AG09319 (cell line): ENCODE data around the gene ABCB10.
A peak's percentile ranks its signal among the peaks of the same experiment; 100 is the strongest.

ENCODE experiments used
- DNase-seq: peaks from one replicate; pipeline ENCODE4 v3.0.0-alpha.2; 2010; ENCODE audit warnings: low read depth; ENCODE audit errors: extremely low read depth
- CTCF ChIP-seq: IDR thresholded peaks from 2 replicates; pipeline ENCODE4 v1.5.1; 2011; ENCODE audit warnings: low read depth, mild to moderate bottlenecking, inconsistent platforms, low read length, moderate library complexity

Gene ABCB10

DNA sequence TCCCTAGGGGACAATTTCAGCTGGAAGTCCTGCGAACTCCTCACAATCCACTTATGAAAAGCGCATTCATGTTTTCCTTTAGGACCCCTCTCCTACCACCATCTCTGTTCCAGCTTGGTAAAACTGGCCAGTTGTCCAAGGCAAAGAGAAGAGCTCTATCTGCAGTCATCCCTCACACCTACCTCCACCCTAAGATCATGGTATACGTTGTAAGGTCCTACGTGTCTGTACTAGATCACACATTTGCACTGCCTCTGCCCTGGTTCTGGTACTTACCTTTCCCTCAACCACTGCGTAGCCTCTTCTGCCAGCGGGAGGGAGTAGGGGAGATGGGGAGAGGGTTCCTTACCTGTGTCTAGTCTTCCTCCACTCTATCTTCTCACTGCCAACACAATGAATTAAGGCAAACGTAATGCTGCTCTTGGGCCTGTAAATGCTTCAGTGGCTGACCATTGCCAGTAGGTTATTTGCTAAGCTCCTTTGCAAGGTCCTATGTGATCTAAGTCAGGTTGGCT lies 49.6 kb downstream of the ABCB10 start:
- TF ChIP-seq CTCF: no peak
- DNase-seq: no peak

- peak; percentile 95 for DNase-seq
- TF ChIP-seq CTCF: no peak
Observed at GRCh38 chr1:229507951-229508822, 50.3 kb downstream of the ABCB10 start, which contains the start of gene NUP133. Gene NUP133 (minus strand): TSS chr1:229508341. CDS start chr1:229508249, 92 bp downstream.

DNA sequence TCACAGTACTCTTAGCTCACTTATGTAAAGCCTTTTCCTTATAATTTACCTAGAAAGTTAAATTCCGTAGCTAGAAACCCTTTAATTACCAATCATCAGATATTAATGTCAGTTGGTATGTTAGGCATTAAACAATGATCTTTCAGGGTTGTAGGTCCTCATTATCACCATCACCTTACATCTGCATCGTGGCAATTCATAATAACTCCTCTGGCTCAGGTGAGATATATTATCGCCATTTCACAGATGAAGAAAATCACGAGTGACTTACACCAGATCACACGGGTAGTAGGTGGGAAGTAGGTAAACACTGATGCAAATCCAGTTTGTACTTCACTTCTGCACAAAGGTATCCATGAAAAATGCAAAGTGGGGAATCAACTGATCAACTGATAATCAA lies 51.0 kb downstream of the ABCB10 start:
- no peak for TF ChIP-seq CTCF
- no peak for DNase-seq

DNA sequence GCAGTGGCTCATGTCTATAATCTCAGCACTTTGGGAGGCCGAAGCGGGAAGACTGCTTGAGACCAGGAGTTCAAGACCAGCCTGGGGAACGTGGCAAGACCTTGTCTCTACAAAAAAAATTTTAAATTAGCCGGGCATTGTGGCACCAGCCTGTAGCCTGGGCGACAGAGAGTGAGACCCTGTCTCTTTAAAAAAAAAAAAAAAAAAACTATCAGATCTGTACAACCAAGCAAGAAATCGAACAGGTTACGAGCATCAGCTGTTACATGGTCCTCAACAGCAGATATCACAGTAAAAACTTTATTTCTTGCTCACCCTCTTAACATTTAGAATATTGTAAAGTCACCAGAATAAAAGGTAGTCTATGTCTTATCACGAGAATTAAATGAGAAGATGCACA lies 51.9 kb downstream of the ABCB10 start:
- no peak for DNase-seq
- no peak for TF ChIP-seq CTCF

- no peak for TF ChIP-seq CTCF
- DNase-seq: no peak
Observed at GRCh38 chr1:229495782-229496181, 62.7 kb downstream of the ABCB10 start.

DNA sequence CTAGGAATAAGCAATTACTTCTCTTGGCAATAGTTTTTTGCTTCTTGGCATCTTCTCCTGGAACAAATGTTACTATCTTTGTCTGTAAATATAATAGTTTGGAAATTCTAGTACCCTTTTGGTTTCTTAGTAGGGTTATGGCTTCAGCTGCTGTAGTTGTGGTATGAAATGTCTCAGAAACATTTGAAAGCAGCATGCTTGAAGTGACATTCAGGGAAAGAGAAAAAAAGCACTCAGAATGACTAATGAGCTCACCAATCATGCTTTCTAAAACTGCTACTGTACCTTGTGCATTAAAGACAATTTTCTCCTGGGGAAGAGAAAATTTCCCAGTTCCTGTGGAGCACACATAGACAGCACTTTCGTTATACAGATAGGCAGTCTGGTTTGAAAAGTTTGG lies 71.3 kb downstream of the ABCB10 start:
- no peak for DNase-seq
- TF ChIP-seq CTCF: no peak

DNA sequence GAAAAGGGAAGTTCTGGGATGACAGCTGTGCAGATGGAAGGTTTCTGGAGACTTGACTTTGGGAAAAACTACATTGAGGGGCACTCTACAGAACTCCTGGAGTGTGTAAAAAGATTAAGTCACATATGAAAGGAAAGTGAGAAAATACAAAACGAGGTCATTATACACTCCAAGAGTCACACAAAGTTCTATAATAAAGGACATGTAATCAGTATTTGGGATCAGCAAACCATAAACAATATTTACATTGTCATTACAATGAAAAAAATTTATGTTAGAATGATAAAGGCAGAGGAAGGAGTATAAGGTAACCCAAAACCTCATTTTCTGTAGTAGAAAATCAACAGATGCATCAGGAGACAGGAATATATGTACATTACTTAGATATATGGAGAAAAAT lies 73.2 kb downstream of the ABCB10 start:
- DNase-seq: no peak
- TF ChIP-seq CTCF: no peak
